IPS DF 19.7 (cell line): ENCODE measurements around the gene KCTD5.

Source experiments
- DNase-seq: peaks from one replicate; pipeline ENCODE4 v3.0.0-alpha.2; 2013; ENCODE audit warnings: low read depth, low spot score

Gene KCTD5

DNA sequence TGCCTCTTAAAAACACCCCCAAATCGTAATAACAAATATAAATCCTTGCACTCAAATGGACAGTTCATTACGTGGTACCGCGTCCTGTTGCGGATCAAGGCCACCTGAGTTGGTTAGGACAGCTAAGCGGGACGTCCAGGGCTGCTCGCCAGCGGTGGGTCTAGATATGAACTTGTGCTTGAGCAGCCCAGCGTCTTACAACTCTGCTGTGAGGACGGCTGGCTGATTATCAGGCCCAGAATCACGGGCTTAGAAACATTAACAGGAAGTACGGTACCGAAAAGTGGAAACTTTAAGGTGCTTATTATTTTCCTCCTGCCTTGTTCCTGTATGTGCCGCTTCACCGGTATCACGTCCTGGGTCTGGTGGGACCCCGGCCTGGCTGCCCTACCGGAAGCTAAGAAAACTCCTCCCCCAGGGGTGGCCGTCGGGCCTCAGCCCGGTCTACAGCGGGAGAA lies 69.3 kb downstream of the KCTD5 start:
- DNase-seq, result peak; percentile 52

DNA sequence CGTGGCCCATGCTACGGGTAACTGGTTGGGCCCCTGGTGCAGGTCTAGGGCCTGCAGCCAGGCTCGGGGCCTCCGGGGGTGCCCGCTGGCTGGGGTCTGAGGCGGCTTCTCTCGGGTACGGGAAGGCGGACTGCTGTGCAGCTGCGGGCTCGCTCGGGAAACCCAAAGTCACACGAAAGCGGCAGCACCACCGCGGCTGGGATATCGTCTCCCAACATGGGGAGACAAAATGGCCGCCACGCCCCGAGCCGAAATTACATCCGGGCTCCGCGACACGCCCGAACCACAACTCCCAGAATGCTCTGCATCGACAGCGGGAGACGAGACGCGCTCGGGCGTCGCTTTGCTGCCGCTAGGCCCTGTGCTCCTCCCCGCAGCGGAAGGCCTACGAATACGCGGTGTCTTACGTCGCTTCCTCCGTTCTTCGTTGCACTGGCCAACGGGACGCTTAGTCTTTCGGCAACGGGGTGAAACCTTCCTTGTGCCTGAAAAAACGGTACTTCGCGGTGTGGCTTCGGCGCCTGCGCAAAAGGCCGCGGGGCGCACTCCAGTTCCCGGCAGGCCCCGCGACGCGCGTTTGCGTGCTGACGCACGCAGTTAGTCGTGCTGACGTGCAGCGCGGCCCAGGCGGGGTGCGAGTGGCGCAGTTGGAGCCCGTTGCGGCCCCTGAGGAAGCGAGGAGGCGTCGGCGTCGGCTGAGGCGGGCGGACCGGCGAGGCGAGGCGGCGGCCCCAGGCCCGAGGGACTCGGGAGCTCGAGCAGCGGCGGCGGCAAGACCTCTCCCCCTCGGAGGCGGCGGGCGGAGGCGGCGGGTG lies 69.9 kb downstream of the KCTD5 start, which contains the start of gene SRRM2:
Gene SRRM2, plus strand, starts transcription at position 604 of the 815 bp plus-strand sequence. CDS start 3,727 bp downstream, outside the sequence.
- DNase-seq, result peak; percentile 70

DNA sequence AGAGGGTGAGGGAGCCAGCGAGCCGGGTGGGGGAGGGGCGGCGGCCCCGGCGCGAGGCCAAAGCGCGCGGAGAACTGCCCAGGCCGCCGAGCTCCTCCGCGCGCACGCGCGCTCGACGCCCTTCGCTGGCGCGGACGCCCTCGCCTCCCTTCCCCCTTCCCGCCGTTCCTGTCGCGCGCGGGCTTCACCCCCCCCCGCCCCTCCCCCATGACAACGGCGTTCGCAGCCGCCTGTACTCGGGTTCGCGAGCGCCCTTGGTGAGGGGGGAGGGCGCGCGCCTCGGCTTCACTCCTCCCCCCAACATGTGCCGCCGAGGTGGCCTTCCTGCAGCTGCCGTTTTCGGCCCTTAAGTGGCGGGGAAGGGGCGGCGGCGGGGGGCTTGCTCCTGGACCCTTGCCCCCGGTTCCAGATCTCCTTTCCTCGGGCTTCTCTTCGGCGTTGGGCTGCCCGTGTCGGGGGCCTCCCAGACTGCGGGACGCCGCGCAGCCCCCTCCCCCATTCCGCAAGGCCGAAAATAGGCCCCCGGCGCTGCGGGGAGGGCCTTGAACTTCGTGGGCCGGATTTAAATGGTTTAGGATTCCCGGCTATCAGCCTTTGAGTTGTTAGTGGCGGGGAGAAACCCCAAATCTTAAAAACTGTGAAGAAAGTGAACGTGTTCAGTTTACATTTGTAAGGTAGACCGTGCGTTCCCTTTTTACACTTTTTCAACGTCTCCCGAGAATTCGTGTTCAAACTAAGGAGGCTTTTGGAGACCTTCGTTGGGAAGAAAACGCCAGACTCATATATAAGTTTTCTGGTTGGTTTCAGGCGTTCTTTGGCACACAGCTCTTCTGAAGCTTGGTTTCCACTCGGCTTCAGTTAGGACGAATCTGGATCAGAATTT lies 70.8 kb downstream of the KCTD5 start:
- no peak for DNase-seq

DNA sequence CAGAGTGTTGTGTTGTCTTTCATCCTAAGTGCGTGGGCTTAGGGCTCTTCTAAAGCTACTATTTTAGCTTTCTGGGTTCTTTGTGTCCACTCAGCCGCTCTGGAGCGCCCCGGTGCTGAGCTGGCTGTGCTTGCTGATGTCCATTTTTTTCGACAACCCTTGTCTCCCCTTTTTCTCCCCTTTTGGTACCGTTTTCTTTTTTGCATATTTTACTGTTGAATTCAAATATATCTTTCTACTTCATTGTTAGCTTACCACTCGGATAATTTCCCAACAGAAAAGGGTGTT lies 71.4 kb downstream of the KCTD5 start:
- DNase-seq, result no peak

DNA sequence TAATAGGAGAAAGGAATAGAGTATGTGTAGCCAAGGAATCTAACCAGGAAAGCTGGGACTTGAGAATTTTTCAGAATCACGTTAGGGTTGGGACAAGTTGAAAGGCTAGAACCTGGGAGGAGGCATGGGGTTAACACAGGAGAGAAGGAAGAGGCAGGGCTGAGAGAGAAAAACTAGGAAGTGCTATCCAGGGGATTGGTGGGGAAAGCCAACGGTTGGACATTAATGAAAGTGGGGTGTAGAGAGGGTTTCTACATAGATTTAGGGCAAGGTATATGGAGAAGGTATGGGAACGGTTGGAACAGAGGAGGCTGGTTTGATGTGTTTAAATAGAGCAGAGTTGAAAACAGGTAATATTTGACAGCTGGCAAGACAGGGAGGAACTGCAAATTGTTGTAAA lies 72.8 kb downstream of the KCTD5 start:
- no peak for DNase-seq

DNA sequence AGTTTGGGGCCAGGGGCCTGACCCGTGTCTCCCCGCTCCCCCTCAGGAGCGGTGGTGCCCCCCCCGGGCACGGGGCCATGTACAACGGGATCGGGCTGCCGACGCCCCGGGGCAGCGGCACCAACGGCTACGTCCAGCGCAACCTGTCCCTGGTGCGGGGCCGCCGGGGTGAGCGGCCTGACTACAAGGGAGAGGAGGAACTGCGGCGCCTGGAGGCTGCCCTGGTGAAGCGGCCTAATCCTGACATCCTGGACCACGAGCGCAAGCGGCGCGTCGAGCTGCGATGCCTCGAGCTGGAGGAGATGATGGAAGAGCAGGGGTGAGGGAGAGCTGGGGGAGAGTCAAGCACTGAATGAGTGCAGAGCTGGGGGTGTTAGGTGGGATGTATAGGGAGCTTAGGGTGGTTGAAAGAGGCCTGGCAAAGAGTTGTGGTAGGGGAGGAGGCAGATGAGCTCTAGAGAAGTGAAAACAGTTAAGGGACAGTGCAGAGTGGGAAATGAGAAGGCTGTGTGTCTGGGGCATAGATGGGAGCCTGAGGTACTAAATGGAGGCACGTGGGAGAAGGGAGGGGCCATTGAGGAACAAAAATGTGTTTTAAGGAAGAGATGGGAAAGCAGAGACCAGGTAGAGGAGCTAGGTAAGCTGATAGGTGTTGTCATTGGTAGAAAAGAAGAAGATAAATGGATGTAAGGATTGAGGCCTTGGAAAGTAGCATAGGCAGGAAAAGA lies 74.1 kb downstream of the KCTD5 start:
- no peak for DNase-seq

DNA sequence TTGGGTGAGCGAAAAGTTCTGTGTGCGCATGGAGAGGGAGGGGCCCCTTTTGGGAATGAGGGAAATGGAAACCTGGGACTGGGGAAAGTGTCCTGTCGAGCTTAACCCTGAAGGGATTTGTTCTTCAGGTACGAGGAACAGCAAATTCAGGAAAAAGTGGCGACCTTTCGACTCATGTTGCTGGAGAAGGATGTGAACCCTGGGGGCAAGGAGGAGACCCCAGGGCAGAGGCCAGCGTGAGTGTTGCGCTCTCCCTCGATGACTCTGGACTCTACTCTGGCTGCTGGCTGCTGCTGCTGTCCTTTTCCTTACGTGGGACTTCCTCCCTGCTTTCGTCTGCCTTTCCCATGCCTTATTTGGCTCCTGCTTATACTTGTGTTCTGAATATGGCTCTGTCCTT lies 75.0 kb downstream of the KCTD5 start:
- no peak for DNase-seq
